Muscle layer of duodenum (tissue), 2 donors: ENCODE data around the gene WDHD1.
"Not testable (repeated sequence)": the region's sequence is repeated elsewhere in the genome, so short reads cannot be mapped to it uniquely, and the experiment has no call there.

Experiments used
- H3K27ac ChIP-seq: one replicate; pipeline ENCODE4 v1.7.0; 2013; ENCODE audit warnings: mild to moderate bottlenecking, low read length
- H3K27me3 ChIP-seq: one replicate; pipeline ENCODE4 v1.7.0; 2013; ENCODE audit warnings: low read depth, mild to moderate bottlenecking, control low read depth, low read length
- H3K36me3 ChIP-seq, 2 donors: one replicate each; pipeline ENCODE4 v1.7.0; 2013; ENCODE audit warnings: low read length in 2 of 2, control low read depth in 1 of 2, mild to moderate bottlenecking in 1 of 2; ENCODE audit not compliant: insufficient read depth in 2 of 2, control insufficient read depth in 1 of 2
- H3K4me1 ChIP-seq, 2 donors: one replicate each; pipeline ENCODE4 v1.7.0; 2013; ENCODE audit warnings: low read length in 2 of 2, mild to moderate bottlenecking in 2 of 2, control low read depth in 1 of 2, moderate library complexity in 1 of 2; ENCODE audit not compliant: insufficient read depth in 2 of 2, control insufficient read depth in 1 of 2
- H3K4me3 ChIP-seq, 2 donors: one replicate each; pipeline ENCODE4 v1.7.0; 2013; ENCODE audit warnings: low read length in 2 of 2, low read depth in 1 of 2, mild to moderate bottlenecking in 1 of 2
- H3K9me3 ChIP-seq, 2 donors: one replicate each; pipeline ENCODE4 v1.7.0; 2013; ENCODE audit warnings: low read length in 2 of 2, control low read depth in 1 of 2, mild to moderate bottlenecking in 1 of 2; ENCODE audit not compliant: control insufficient read depth in 1 of 2
- donor health status: healthy.

Gene WDHD1

DNA sequence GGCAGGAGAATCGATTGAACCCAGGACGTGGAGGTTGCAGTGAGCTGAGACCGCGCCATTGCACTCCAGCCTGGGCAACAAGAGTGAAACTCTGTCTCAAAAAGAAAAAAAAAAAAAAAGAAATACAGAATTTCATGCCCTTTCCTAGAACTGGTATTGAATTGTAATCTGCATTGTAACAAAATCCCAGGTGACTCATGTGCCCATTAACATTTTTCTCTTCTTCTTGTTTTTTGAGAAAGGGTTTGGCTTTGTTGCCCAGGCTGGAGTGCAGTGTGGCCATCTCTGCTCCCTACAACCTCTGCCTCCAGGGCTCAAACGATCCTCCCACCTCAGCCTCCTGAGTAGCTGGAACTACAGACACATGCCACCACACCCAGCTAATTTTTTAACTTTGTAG lies 100.3 kb downstream of the WDHD1 start:
- not testable (repeated sequence) for H3K4me3 ChIP-seq, H3K36me3 ChIP-seq, H3K27ac ChIP-seq, H3K27me3 ChIP-seq, H3K9me3 ChIP-seq, H3K4me1 ChIP-seq

DNA sequence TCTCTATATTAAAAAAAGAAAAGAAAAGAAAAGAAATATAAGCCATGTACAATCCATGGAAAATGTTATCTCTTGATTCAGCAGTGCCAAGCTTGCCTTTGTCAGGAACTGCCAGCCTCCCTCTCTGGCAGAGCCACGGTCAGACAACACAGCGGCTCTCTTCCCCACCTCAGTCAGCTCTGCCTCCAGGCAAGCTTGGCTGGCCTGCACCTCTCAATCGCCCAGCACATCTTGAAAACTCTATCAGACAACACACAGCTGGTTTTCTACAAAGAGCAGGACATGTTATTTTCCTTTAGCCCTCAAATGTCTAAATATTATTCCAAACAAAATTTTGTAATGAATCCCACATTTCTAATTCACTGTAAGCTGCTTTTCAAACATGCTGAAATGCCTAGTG lies 104.3 kb downstream of the WDHD1 start:
- Histone ChIP-seq H3K27ac (no peak overlapping the region), H3K9me3 (no peaks in the 10 kb centered on the region), H3K4me3 (no peak overlapping the region), H3K4me1 (no peaks in the 10 kb centered on the region), H3K27me3 (no peaks in the 10 kb centered on the region), H3K36me3 (no peaks in the 10 kb centered on the region)

DNA sequence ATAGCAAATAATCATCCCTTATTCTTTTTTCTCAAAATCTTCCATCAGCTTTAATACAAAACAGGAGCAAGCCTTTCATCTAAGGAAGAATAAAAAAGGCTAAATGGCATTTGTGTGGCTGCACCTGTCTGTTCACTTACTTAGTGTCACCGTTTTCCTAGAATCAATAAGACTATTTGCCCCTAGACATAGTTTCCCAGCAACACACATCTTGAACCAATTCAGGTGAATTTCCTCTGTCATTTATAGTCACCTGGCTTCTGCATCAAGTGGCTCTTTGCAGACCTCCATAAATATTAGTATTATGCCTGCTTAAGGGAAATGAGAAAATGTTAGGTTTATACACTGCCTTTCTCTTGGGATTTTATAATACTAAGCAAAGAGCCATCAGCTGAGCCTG lies 106.8 kb downstream of the WDHD1 start:
- Histone ChIP-seq H3K9me3 (no peaks in the 10 kb centered on the region), H3K4me1 (no peaks in the 10 kb centered on the region), H3K4me3 (no peak overlapping the region), H3K27ac (no peak overlapping the region), H3K27me3 (no peaks in the 10 kb centered on the region), H3K36me3 (no peaks in the 10 kb centered on the region)

DNA sequence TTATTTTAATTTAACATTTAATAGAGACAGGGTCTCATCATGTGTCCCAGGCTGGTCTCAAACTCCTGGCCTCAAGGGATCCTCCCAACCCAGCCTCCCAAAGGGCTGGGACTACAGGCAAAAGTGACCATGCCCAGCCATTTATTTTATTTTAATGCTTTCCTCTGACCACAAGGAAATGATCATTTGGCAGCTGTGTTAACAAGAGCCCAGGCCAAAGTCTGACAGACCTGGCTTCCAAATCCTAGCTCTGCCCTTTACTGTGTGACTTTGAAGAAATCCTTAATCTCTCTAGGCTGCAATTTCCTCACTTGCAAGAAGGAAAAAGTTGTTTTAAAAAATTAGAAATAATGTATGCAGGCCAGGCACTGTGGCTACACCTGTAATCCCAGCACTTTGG lies 107.6 kb downstream of the WDHD1 start:
- H3K4me1 ChIP-seq: no peaks in the 10 kb centered on the region
- no peaks in the 10 kb centered on the region for H3K27me3 ChIP-seq
- no peaks in the 10 kb centered on the region for H3K36me3 ChIP-seq
- H3K9me3 ChIP-seq: no peaks in the 10 kb centered on the region
- no peak overlapping the region for H3K4me3 ChIP-seq
- H3K27ac ChIP-seq: no peak overlapping the region

DNA sequence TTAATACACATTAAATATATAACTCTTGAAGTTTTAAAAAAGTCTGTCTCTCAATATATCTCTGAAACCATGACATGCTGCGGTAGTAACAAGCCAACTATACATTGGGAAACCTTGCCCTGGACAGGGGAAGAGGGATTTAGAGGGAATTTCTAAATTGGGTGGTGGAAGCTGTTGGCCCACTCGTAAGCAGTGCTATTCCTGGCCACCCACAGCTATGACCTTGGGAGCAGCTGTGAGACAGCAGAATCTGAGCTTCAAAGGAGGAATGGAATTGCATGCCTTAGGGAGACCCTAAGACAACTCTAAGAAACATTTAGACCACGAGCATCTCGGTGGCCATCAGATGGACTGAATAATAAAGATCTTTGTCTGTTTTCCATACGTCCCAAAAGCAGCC lies 108.5 kb downstream of the WDHD1 start:
- Histone ChIP-seq H3K27ac (no peak overlapping the region), H3K4me1 (no peaks in the 10 kb centered on the region)

DNA sequence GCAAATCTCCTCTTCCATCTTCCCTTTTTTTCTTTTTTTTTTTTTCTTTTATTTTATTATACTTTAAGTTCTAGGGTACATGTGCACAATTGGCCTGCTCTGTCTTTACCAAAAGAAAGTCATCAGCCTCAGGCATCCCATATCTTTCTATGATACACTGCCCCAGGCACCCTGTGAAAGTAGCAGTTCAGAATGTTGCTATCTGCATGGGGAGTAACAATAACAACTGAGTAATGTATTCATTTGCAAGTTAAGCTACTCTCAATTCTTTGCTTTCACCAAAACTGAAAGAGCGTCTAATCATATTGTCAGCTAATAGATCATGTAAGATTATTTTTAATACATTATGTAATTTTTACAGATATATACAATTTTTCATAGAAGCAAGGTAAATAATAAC lies 110.8 kb downstream of the WDHD1 start:
- Histone ChIP-seq H3K9me3 (no peaks in the 10 kb centered on the region), H3K4me1 (no peaks in the 10 kb centered on the region), H3K27me3 (no peaks in the 10 kb centered on the region), H3K36me3 (no peaks in the 10 kb centered on the region), H3K27ac (no peak overlapping the region), H3K4me3 (no peak overlapping the region)

More for the DNA sequence above, 108.5 kb downstream of the WDHD1 start:
- H3K36me3 ChIP-seq: no peaks in the 10 kb centered on the region
- H3K27me3 ChIP-seq: no peaks in the 10 kb centered on the region
- H3K4me3 ChIP-seq: no peak overlapping the region
- H3K9me3 ChIP-seq: no peaks in the 10 kb centered on the region

DNA sequence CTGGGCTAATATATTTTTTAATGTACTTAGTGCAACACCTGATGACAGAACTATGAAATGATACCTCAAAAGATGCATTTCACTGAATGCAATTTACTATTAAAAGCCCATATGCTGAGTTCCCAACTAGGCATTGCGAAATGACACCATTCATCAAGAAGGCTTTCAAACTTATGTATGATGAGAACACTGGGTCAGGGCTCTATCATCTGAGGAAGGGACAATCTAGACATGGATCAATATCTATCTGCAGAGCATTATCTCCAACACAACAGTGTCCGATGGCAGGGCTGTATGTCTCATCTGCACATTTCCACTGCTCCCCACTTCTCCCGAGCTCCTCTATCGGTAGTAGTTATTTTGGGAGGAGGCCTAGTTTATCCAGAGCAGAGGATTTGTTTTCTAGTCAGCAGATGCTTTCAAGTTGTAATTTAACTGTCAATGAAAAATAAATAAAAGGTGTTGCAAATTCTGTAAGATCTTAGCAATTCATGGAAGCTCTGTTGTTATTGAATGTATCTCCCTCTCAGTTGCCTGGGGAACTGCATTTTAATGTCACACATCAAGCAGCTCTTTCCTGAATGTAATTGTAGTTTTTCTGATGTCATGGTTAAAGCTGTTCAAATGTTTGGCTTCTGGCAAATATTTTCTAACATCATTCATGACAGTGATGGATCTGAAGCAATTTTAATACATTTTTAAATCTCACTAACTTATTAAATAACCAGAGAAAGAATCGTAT lies 116.9 kb downstream of the WDHD1 start:
- Histone ChIP-seq H3K36me3 (no peaks in the 10 kb centered on the region), H3K4me1 (no peaks in the 10 kb centered on the region), H3K27me3 (no peaks in the 10 kb centered on the region), H3K27ac (no peak overlapping the region), H3K9me3 (no peaks in the 10 kb centered on the region), H3K4me3 (no peak overlapping the region)

DNA sequence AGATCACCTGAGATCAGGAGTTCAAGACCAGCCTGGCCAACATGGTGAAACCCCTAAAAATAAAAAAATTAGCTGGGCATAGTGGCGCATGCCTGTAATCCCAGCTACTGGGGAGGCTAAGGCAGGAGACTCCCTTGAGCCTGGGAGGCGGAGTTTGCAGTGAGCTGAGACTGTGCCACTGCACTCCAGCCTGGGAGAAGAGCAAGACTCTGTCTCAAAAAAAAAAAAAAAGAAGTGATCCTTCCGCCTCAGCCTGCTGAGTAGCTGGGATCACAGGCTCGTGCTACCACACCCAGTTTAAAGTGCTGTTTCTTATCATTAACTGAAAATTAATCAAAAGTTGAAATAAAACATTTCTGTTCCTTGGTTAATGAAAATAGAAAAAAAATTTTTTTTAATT lies 117.9 kb downstream of the WDHD1 start:
- H3K36me3 ChIP-seq, H3K27ac ChIP-seq, H3K9me3 ChIP-seq, H3K27me3 ChIP-seq, H3K4me1 ChIP-seq, H3K4me3 ChIP-seq: not testable (repeated sequence)

DNA sequence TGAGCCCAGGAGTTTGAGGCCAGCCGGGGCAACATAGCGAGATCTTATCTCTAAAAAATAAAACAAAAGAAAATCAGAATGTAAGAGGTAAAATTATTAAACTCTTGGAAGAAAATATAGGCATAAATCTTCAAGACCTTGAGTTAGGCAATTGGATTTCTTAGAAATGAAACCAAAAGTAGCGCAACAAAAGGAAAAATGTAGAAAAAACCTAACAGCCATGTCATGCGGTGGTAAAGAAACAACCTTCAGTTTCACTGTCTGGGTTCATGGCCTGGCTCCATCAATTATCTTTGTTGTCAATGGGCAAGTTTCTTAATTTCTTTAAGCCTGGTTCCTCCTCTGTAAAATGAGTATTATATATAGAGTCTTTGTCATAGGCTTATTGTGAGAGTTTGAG lies 118.7 kb downstream of the WDHD1 start:
- Histone ChIP-seq H3K9me3 (no peaks in the 10 kb centered on the region), H3K4me3 (no peak overlapping the region), H3K36me3 (no peaks in the 10 kb centered on the region), H3K4me1 (no peaks in the 10 kb centered on the region), H3K27ac (no peak overlapping the region), H3K27me3 (no peaks in the 10 kb centered on the region)

DNA sequence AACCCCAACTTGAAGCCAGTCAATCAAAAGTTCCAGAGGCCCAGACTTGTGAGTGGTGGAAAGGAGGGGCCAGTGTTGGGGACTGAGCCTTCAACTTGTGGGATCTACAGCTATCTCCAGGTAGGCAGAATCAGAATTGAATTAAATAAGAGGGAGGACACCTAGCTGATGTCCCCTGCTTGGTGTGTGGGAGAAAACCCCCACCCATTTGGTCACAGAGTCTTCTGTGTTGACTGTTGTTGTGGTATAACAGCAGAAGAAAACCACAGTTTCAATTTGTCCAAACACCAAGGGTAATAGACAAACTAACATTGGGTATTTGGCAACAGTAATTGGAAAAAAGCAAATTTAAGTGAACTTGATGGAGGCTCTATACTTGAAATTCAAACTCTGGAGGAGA lies 120.8 kb downstream of the WDHD1 start:
- Histone ChIP-seq H3K36me3 (no peaks in the 10 kb centered on the region), H3K4me3 (no peak overlapping the region), H3K27ac (no peak overlapping the region), H3K9me3 (no peaks in the 10 kb centered on the region), H3K27me3 (no peaks in the 10 kb centered on the region), H3K4me1 (peaks cover 0 to 6% of the 10 kb centered on the region in 2 donors)

DNA sequence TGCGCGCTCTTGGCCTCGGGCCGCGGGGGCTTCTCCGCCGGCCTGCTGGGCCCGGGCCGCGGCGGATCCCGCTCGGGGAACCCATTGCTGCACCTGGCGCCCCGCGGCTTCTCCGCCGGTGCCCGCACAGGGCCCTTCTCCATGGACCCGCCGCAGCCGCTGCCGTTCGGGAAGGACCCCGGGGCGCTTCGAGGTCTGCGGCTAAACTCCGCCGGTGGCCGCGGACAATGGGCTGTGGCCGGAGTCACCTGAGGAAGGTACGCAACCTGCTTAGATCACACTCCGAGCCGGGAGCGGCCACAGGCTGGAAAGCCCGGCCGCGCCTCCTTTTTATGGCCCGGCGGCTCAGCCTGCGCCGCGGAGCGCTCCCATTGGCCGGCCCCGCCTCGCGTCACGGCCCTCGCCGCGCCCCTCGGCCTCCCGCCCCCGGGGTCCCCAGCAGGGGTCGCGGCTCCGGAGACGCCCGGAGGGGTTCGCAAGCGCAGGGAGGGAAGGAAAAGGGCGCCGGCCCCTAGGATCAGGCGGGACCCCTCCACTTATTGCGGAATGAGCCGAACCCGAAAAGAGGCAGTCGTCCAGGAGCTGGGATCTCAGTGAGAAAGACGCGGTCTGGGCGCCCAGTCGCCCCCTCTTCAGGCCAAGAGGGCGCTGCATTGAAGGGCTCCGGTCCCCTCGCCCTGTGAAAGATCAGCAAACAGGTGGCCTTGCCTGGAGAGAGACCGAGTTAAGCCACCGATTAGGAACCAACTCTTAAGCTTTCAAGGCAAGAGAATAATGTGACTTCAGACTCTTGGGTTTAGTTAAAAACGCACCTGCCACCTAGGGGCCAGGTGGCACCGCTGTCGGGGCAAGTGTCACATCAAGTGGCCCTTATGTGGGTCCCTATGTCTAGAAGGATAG lies 124.1 kb downstream of the WDHD1 start, which contains the start of gene GCH1:
GCH1 (minus strand) TSS at position 306 of the 900 bp plus-strand sequence; CDS start at position 143, 163 bp downstream.
- Histone ChIP-seq H3K36me3 (no peaks in the 10 kb centered on the region), H3K27me3 (no peaks in the 10 kb centered on the region), H3K4me3 (peak within 1 kb of the TSS; percentile 80 to 96), H3K9me3 (no peaks in the 10 kb centered on the region), H3K27ac (peak within 1 kb of the TSS; percentile 83), H3K4me1 (peaks cover 0 to 7% of the 10 kb centered on the region in 2 donors)
